NCI-H146 (cell line): ENCODE data around the gene PRKAR1A.

Source experiments
- DNase-seq: peaks from one replicate; lab custom pipeline; 2025; lab: John Stamatoyannopoulos, UW

PRKAR1A gene

GRCh38 chr17:68600067-68600930 is 88.1 kb downstream of the PRKAR1A start:
- no peak for DNase-seq
